ENCODE data around the gene GDF10.

GDF10 gene

GRCh38 chr10:47259466-47259865, 40.5 kb upstream of the GDF10 start:
- no peak for DNase-seq
- peaks cover 10% of the 10 kb centered on the region for H3K4me1 ChIP-seq
- H3K4me3 ChIP-seq (ENCODE audit: low read depth, low read length) = no peak overlapping the region
- H3K36me3 ChIP-seq = no peaks in the 10 kb centered on the region
- no peaks in the 10 kb centered on the region for H3K9me3 ChIP-seq
- TF ChIP-seq, protein P1, sequence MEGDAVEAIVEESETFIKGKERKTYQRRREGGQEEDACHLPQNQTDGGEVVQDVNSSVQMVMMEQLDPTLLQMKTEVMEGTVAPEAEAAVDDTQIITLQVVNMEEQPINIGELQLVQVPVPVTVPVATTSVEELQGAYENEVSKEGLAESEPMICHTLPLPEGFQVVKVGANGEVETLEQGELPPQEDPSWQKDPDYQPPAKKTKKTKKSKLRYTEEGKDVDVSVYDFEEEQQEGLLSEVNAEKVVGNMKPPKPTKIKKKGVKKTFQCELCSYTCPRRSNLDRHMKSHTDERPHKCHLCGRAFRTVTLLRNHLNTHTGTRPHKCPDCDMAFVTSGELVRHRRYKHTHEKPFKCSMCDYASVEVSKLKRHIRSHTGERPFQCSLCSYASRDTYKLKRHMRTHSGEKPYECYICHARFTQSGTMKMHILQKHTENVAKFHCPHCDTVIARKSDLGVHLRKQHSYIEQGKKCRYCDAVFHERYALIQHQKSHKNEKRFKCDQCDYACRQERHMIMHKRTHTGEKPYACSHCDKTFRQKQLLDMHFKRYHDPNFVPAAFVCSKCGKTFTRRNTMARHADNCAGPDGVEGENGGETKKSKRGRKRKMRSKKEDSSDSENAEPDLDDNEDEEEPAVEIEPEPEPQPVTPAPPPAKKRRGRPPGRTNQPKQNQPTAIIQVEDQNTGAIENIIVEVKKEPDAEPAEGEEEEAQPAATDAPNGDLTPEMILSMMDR (IDR thresholded peaks at IDR 0.05; ENCODE audit: low read depth, low read length) = no peak
- no peaks in the 10 kb centered on the region for H3K27me3 ChIP-seq

- Histone ChIP-seq H3K36me3 (no peaks in the 10 kb centered on the region), H3K27me3 (no peaks in the 10 kb centered on the region), H3K9me3 (no peaks in the 10 kb centered on the region), H3K4me1 (peaks cover 10% of the 10 kb centered on the region), H3K4me3 (ENCODE audit: low read depth, low read length) (no peak overlapping the region)
- TF ChIP-seq, protein P1 (IDR thresholded peaks at IDR 0.05; ENCODE audit: low read depth, low read length) = peak; percentile 60
- DNase-seq = peak; percentile 78
Observed at GRCh38 chr10:47260505-47261111, 39.4 kb upstream of the GDF10 start.

- Histone ChIP-seq H3K4me3 (ENCODE audit: low read depth, low read length) (no peak overlapping the region), H3K9me3 (no peaks in the 10 kb centered on the region), H3K4me1 (peaks cover 10% of the 10 kb centered on the region), H3K27me3 (no peaks in the 10 kb centered on the region), H3K36me3 (no peaks in the 10 kb centered on the region)
- TF ChIP-seq, protein P1 (IDR thresholded peaks at IDR 0.05; ENCODE audit: low read depth, low read length) = no peak
- DNase-seq = no peak
Observed at GRCh38 chr10:47261121-47261520, 38.9 kb upstream of the GDF10 start.

DNA sequence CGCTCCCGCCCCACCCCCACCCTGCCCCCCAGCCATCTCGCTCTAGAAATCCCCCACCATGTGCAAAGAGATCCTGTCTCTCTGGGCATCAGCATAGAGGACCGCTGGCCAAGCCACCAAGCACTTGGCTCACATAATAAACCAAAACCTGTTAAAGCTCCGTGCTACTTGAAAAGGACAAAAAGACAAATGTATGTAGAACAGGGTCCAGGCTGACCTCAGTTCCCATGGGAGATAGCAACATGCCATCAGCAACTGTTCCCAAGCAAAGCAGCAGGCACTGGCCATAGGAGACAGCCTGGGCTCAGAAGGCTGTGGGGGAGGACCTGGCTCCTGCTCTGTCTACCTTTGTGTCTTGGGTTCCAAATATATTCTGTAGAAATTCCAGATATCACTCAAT, 38.4 kb upstream of the GDF10 start:
- Histone ChIP-seq H3K27me3 (no peaks in the 10 kb centered on the region), H3K9me3 (no peaks in the 10 kb centered on the region), H3K36me3 (no peaks in the 10 kb centered on the region), H3K4me1 (peaks cover 10% of the 10 kb centered on the region), H3K4me3 (ENCODE audit: low read depth, low read length) (no peak overlapping the region)
- no peak for DNase-seq
- TF ChIP-seq, protein P1 (IDR thresholded peaks at IDR 0.05; ENCODE audit: low read depth, low read length) = no peak

DNA sequence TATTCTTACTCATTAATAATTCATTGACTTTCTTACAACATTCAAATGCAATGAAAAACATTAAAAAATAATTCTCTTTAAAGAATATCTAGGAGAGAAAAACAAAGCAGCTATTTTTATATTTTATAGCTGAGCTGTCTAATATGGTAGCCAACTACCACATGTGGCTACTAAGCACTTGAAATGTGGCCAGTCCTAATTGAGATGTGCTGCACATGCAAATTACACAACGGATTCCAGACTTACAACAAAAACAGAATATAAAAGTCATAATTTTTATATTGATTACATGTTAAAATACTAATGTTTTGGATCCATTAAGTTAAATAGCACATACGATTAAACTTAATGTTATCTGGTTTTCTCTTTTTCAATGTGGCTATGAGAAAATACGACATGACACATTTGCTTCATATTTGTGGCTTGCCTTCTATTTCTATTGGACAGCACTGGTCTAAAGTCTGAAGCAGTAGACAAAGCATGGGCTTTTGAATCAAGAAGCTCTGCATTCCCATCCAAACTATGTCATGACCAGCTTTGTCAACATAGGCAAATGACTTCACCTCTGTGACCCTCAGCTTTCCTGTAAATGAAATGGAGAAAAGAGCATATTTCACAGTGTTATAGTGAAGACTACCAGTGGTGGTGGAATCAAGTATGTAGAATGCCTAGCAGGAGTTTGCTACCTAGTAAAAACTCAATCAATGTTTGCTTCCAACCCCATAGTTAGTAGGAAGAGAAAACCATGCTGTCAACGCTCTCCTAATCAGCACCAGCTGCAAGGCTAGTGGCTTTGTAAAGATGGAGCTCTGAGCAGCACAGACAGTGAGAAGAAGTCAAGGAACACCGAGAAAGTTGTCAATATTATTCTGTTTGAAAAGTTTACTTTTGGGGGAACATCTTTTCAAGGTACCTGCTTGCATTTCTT, 37.1 kb upstream of the GDF10 start:
- no peak for DNase-seq
- Histone ChIP-seq H3K4me1 (peaks cover 10% of the 10 kb centered on the region), H3K27me3 (no peaks in the 10 kb centered on the region), H3K36me3 (no peaks in the 10 kb centered on the region), H3K4me3 (ENCODE audit: low read depth, low read length) (no peak overlapping the region), H3K9me3 (no peaks in the 10 kb centered on the region)
- TF ChIP-seq, protein P1 (IDR thresholded peaks at IDR 0.05; ENCODE audit: low read depth, low read length) = no peak

GRCh38 chr10:47264797-47265281, 35.2 kb upstream of the GDF10 start:
- no peak for DNase-seq
- Histone ChIP-seq H3K36me3 (no peaks in the 10 kb centered on the region), H3K9me3 (no peaks in the 10 kb centered on the region), H3K4me1 (peaks cover 10% of the 10 kb centered on the region), H3K27me3 (no peaks in the 10 kb centered on the region), H3K4me3 (ENCODE audit: low read depth, low read length) (no peak overlapping the region)
- TF ChIP-seq, protein P1 (IDR thresholded peaks at IDR 0.05; ENCODE audit: low read depth, low read length) = no peak
